ENCODE measurements around the gene VWA3B. TPM values are rescaled to one million over a fixed set of nuclear protein-coding genes. Genes with fewer than 3 reads are reported as not detected.

The VWA3B gene
- total RNA-seq, 1 experiment from 2014 or later: not detected

GRCh38 chr2:98212092-98213000 is 125.4 kb downstream of the VWA3B start:
- H3K9ac ChIP-seq (ENCODE audit: extremely low read depth, insufficient read length, low read length): no peak overlapping the region
- no peak overlapping the region for H3K27ac ChIP-seq (ENCODE audit: insufficient read length, low read depth, low read length)
- H4K91ac ChIP-seq (ENCODE audit: insufficient read length, low read depth, low read length): no peak overlapping the region
- no peaks in the 10 kb centered on the region for H3K79me1 ChIP-seq (ENCODE audit: insufficient read depth, low read depth, low read length, poor library complexity, severe bottlenecking)
- H2BK20ac ChIP-seq (ENCODE audit: low read depth, low read length, poor library complexity, severe bottlenecking): no peak overlapping the region
- Mint-ChIP-seq H3K9me3 (peaks cover 0 to 2% of the 10 kb centered on the region in 2 experiments; a peak in 1 of 5 replicates), H3K4me3 (no peak overlapping the region), H3K36me3 (ENCODE audit: insufficient read depth in 1 of 3, low read depth in 3 of 3) (no peaks in the 10 kb centered on the region; a peak in 1 of 7 replicates), H3K4me1 (peaks cover 6 to 12% of the 10 kb centered on the region in 2 experiments), H3K27me3 (ENCODE audit: low read depth) (no peaks in the 10 kb centered on the region), H3K27ac (no peak overlapping the region)
- no peak for TF ChIP-seq CTCF (conservative IDR thresholded peaks at IDR 0.05)
- H4K20me1 ChIP-seq (ENCODE audit: control insufficient read depth, insufficient read depth, insufficient read length): no peaks in the 10 kb centered on the region
- WGBS (ENCODE audit: extremely low coverage, insufficient read length, low lambda C conversion rate): no CpG with 5 or more reads among the region's 9 CpGs
- no peak overlapping the region for H3K14ac ChIP-seq (ENCODE audit: insufficient read depth, low read length)
- H2AFZ ChIP-seq (ENCODE audit: low read length): no peak overlapping the region
- no peak overlapping the region for H3K56ac ChIP-seq (ENCODE audit: insufficient read length, low read depth, low read length)
- H2BK5ac ChIP-seq (ENCODE audit: insufficient read length, low read length): no peak overlapping the region
- H3K27me3 ChIP-seq (ENCODE audit: insufficient read depth, low read length): no peaks in the 10 kb centered on the region
- no peaks in the 10 kb centered on the region for H3K9me3 ChIP-seq (ENCODE audit: control insufficient read depth, low read depth, low read length)
- H4K5ac ChIP-seq (ENCODE audit: insufficient read length, low read depth, low read length): no peak overlapping the region
- no peak overlapping the region for H3K4me2 ChIP-seq (ENCODE audit: insufficient read depth, insufficient read length, low read length)
- H4K8ac ChIP-seq (replicated peaks; ENCODE audit: insufficient read length, low read depth, low read length): no peak overlapping the region
- no peak overlapping the region for H3K4ac ChIP-seq (ENCODE audit: low read depth, low read length)
- DNase-seq: no peak
- no peaks in the 10 kb centered on the region for H3K4me1 ChIP-seq (ENCODE audit: insufficient read depth, low read length)
- H2AK5ac ChIP-seq (ENCODE audit: insufficient read length, low read length): no peak overlapping the region
- H2BK120ac ChIP-seq (ENCODE audit: low read depth, low read length, poor library complexity, severe bottlenecking): no peak overlapping the region
- H3K23me2 ChIP-seq (ENCODE audit: insufficient read length, low read depth, low read length, poor library complexity, severe bottlenecking): no peaks in the 10 kb centered on the region
- no peak overlapping the region for H2BK15ac ChIP-seq (ENCODE audit: low read depth, low read length)
- no peak overlapping the region for H3T11ph ChIP-seq (ENCODE audit: low read length)
- no peaks in the 10 kb centered on the region for H3K79me2 ChIP-seq (ENCODE audit: insufficient read depth, low read length)
- no peak overlapping the region for H3K23ac ChIP-seq (ENCODE audit: insufficient read length, low read depth, low read length)
- no peak overlapping the region for H3K18ac ChIP-seq (ENCODE audit: insufficient read length, low read depth, low read length)
- no peak overlapping the region for H2BK12ac ChIP-seq (ENCODE audit: insufficient read length, low read depth, low read length)
